ENCODE results near the gene NOS1AP.

DNA sequence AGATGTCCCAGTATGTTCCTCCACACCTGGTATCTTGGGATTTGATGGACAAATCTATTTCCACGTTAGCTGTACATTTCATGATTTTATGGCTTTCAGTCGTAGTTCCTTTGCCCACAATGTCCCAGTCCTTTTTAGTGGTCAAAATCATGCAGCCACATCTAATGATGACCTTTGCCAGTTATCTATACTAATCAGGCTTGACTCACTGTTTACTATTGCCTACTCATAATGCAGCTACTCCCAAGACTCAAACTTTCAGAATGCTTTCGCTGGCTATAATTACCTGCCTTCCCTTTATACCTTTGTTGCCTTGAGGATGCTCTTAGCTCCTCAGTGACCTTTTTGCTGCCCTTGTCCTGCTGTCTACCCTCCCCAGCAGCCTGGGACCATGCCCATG lies 6.4 kb downstream of the NOS1AP start:
- TF ChIP-seq POLR2A (IDR thresholded peaks at IDR 0.05; ENCODE audit: low read depth, low read length) (no peak), POLR2AphosphoS5 (IDR thresholded peaks at IDR 0.05; ENCODE audit: low read depth, low read length) (no peak)
